Liver (tissue), 9 donors: ENCODE data around the gene EPC1. TPM values are rescaled to one million over a fixed set of nuclear protein-coding genes. Genes with fewer than 3 reads are reported as not detected.

Source experiments
- DNase-seq: peaks from one replicate; pipeline ENCODE4 v3.0.0-alpha.2; 2017; ENCODE audit warnings: low spot score
- H3K27ac ChIP-seq, 2 donors: one replicate each; pipeline ENCODE4 v1.7.0; 2013; ENCODE audit warnings: inconsistent platforms in 2 of 2, low read length in 2 of 2, control low read depth in 1 of 2, low read depth in 1 of 2, mild to moderate bottlenecking in 1 of 2
- H3K27me3 ChIP-seq, 4 donors: one replicate each; pipeline versions ENCODE4 v1.6.1 to v1.7.0; 2013; ENCODE audit warnings: low read length in 3 of 4, inconsistent platforms in 1 of 4, mild to moderate bottlenecking in 1 of 4, moderate library complexity in 1 of 4; ENCODE audit not compliant: control insufficient read depth in 4 of 4, insufficient read depth in 4 of 4
- H3K36me3 ChIP-seq, 4 donors: one replicate each; pipeline versions ENCODE4 v1.6.1 to v1.7.0; 2013; ENCODE audit warnings: low read length in 3 of 4, mild to moderate bottlenecking in 3 of 4, low read depth in 1 of 4, moderate library complexity in 1 of 4; ENCODE audit not compliant: control insufficient read depth in 4 of 4, insufficient read depth in 3 of 4
- H3K4me1 ChIP-seq, 4 donors: one replicate each; pipeline versions ENCODE4 v1.6.1 to v1.7.0; 2013; ENCODE audit warnings: low read length in 3 of 4, mild to moderate bottlenecking in 3 of 4, moderate library complexity in 1 of 4; ENCODE audit not compliant: control insufficient read depth in 4 of 4, insufficient read depth in 4 of 4
- H3K4me3 ChIP-seq, 3 donors: one replicate each; pipeline versions ENCODE4 v1.6.1 to v1.7.0; 2013; ENCODE audit warnings: low read length in 3 of 3, control low read depth in 1 of 3, low read depth in 1 of 3, mild to moderate bottlenecking in 1 of 3
- H3K9ac ChIP-seq, 2 donors: one replicate each; pipeline ENCODE4 v1.7.0; 2013; ENCODE audit warnings: low read length in 2 of 2, mild to moderate bottlenecking in 2 of 2, moderate library complexity in 2 of 2, control low read depth in 1 of 2, low read depth in 1 of 2
- H3K9me3 ChIP-seq, 4 donors: one replicate each; pipeline versions ENCODE4 v1.6.1 to v1.7.0; 2013; ENCODE audit warnings: low read length in 3 of 4; ENCODE audit not compliant: control insufficient read depth in 4 of 4
- EGR1 ChIP-seq, 2 donors: IDR thresholded peaks; 2 replicates each; pipeline ENCODE4 v1.6.1; 2016 to 2018; ENCODE audit warnings: antibody characterized with exemption in 2 of 2, low read depth in 2 of 2
- FOXA1 ChIP-seq: IDR thresholded peaks from 2 replicates; pipeline ENCODE4 v1.6.1; 2016; ENCODE audit warnings: antibody characterized with exemption
- FOXA2 ChIP-seq: IDR thresholded peaks from 2 replicates; pipeline ENCODE4 v1.6.1; 2016; ENCODE audit warnings: antibody characterized with exemption
- GABPA ChIP-seq, 2 donors: IDR thresholded peaks in 1 of 2; conservative IDR thresholded peaks in 1 of 2; 2 replicates each; pipeline ENCODE4 v1.6.1; 2016; ENCODE audit warnings: antibody characterized with exemption in 2 of 2, mild to moderate bottlenecking in 1 of 2, moderate library complexity in 1 of 2
- HNF4A ChIP-seq, 2 donors: conservative IDR thresholded peaks; 2 replicates each; pipeline ENCODE4 v1.6.1; 2016; ENCODE audit warnings: antibody characterized with exemption in 2 of 2, mild to moderate bottlenecking in 2 of 2
- HNF4G ChIP-seq: IDR thresholded peaks from 2 replicates; pipeline ENCODE4 v1.6.1; 2016; ENCODE audit warnings: antibody characterized with exemption
- JUND ChIP-seq, 2 donors: IDR thresholded peaks; 2 replicates each; pipeline ENCODE4 v1.6.1; 2016; ENCODE audit warnings: antibody characterized with exemption in 2 of 2
- NR2F2 ChIP-seq: IDR thresholded peaks from 2 replicates; pipeline ENCODE4 v1.6.1; 2016; ENCODE audit warnings: antibody characterized with exemption
- RAD21 ChIP-seq, 2 donors: IDR thresholded peaks; 2 replicates each; pipeline ENCODE4 v1.6.1; 2016; ENCODE audit warnings: antibody characterized with exemption in 2 of 2, mild to moderate bottlenecking in 2 of 2
- RXRA ChIP-seq, 2 donors: IDR thresholded peaks; 2 replicates each; pipeline ENCODE4 v1.6.1; 2017 to 2018; ENCODE audit warnings: antibody characterized with exemption in 2 of 2, mild to moderate bottlenecking in 1 of 2
- SP1 ChIP-seq: IDR thresholded peaks from 2 replicates; pipeline ENCODE4 v1.6.1; 2018; ENCODE audit warnings: antibody characterized with exemption, mild to moderate bottlenecking
- TAF1 ChIP-seq: conservative IDR thresholded peaks from 2 replicates; pipeline ENCODE4 v1.6.1; 2016; ENCODE audit warnings: antibody characterized with exemption, mild to moderate bottlenecking
- YY1 ChIP-seq: IDR thresholded peaks from 2 replicates; pipeline ENCODE4 v1.6.1; 2016; ENCODE audit warnings: antibody characterized with exemption, mild to moderate bottlenecking
- WGBS: extraction: QIAGEN DNeasy Blood & Tissue Kit; methylation state at CpG from one replicate; pipeline ENCODE4 v1.1.7; 2013; 5-methylcytosine and 5-hydroxymethylcytosine counted together
- polyA plus RNA-seq, 2 donors: library from polyadenylated mRNA; stranded (reverse) in 1 of 2; unstranded in 1 of 2; fragments of 200-250 nt in 1 of 2; fragments of >200 nt in 1 of 2; fragmentation: Nextera tagmentation in 1 of 2; extraction: Ambion mirVana in 1 of 2; gene quantifications; one replicate each; pipeline versions ENCODE4 v1.2.1 to v1.2.3, GENCODE V29; 2013 to 2015
- total RNA-seq, 2 donors: library from RNA; depleted of rRNA; stranded (reverse); fragments of >200 nt; gene quantifications; one replicate each; pipeline ENCODE4 v1.2.3, GENCODE V29; 2014
- TF ChIP-seq, protein P1 (sequence below): IDR thresholded peaks from 2 replicates; pipeline ENCODE4 v1.6.1; 2016; ENCODE audit warnings: antibody characterized with exemption
- TF ChIP-seq, protein P2 (sequence below): IDR thresholded peaks from 2 replicates; pipeline ENCODE4 v1.6.1; 2016; ENCODE audit warnings: antibody characterized with exemption
- TF ChIP-seq, protein P3 (sequence below): fragments of 150-350 bp; IDR thresholded peaks from 2 replicates; pipeline ENCODE4 v1.5.1; 2017; ENCODE audit warnings: improper control_type of control experiment, low read depth, low read length; ENCODE audit not compliant: missing input control
- TF ChIP-seq, protein P4 (sequence below): IDR thresholded peaks from 2 replicates; pipeline ENCODE4 v1.6.1; 2016; ENCODE audit warnings: antibody characterized with exemption
- donor health status: healthy.
- donor health status: healthy.
- donor health status: healthy.
- donor health status: healthy.
- donor health status: healthy.

The EPC1 gene
- total and polyA plus RNA-seq, 4 donors, result 5.6 to 30.9 (median 16.0) TPM

DNA sequence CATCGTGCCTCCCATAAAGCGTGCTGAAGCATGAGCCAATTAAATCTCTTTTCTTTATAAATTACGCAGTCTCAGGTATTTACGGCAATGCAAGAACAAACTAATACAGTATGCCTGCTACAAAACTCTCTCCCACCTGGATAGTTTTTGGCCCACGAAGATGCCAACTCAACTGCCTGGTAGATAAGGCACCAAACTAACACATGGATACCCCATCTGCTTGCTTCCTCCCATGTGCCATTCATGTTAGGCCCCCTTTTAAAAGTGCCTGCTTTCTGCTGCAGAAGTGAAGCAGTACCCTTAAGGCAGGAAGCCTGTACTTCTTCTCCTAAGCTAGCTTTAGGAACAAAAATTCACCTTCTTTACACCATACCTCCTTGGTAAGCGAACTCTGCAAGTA lies 15.6 kb upstream of the EPC1 start (continued):
- TF ChIP-seq, protein P1, sequence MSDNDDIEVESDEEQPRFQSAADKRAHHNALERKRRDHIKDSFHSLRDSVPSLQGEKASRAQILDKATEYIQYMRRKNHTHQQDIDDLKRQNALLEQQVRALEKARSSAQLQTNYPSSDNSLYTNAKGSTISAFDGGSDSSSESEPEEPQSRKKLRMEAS, result no peak
- no peak for TF ChIP-seq TAF1
- no peak for TF ChIP-seq FOXA1
- no peak for TF ChIP-seq HNF4A (conservative IDR thresholded peaks at IDR 0.05)
- no peak for TF ChIP-seq JUND (IDR thresholded peaks at IDR 0.05)
- TF ChIP-seq EGR1 (IDR thresholded peaks at IDR 0.05; ENCODE audit: low read depth in 2 of 2), result no peak
- TF ChIP-seq RXRA (IDR thresholded peaks at IDR 0.05), result no peak
- TF ChIP-seq, protein P2, sequence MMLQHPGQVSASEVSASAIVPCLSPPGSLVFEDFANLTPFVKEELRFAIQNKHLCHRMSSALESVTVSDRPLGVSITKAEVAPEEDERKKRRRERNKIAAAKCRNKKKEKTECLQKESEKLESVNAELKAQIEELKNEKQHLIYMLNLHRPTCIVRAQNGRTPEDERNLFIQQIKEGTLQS, result no peak

DNA sequence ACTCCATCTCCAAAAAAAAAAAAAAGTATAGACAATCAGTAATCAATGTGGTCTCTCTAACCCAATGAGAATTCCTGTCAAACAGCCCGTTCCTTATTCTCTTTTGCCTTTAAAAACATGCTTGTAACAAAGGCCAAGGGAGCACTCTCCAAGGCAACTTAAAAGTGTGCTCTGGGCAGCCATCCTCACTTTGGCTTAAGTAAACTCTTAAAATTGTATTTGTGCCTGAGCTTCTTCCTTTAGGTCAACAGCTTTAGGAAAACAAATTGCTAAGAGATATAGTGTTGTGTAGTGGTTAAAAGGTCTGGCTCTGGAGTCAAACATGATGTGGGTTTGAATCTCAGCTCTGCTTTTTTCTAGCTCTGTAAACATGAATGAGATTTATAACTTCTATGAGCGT lies 13.9 kb upstream of the EPC1 start:
- no peak for TF ChIP-seq NR2F2
- TF ChIP-seq EGR1 (IDR thresholded peaks at IDR 0.05; ENCODE audit: low read depth in 2 of 2), result no peak
- TF ChIP-seq, protein P3, sequence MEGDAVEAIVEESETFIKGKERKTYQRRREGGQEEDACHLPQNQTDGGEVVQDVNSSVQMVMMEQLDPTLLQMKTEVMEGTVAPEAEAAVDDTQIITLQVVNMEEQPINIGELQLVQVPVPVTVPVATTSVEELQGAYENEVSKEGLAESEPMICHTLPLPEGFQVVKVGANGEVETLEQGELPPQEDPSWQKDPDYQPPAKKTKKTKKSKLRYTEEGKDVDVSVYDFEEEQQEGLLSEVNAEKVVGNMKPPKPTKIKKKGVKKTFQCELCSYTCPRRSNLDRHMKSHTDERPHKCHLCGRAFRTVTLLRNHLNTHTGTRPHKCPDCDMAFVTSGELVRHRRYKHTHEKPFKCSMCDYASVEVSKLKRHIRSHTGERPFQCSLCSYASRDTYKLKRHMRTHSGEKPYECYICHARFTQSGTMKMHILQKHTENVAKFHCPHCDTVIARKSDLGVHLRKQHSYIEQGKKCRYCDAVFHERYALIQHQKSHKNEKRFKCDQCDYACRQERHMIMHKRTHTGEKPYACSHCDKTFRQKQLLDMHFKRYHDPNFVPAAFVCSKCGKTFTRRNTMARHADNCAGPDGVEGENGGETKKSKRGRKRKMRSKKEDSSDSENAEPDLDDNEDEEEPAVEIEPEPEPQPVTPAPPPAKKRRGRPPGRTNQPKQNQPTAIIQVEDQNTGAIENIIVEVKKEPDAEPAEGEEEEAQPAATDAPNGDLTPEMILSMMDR, result no peak
- no peak for TF ChIP-seq JUND (IDR thresholded peaks at IDR 0.05)
- no peak for TF ChIP-seq HNF4A (conservative IDR thresholded peaks at IDR 0.05)
- no peak for TF ChIP-seq HNF4G
- TF ChIP-seq FOXA1, result no peak
- no peak for TF ChIP-seq TAF1
- TF ChIP-seq FOXA2, result no peak
- TF ChIP-seq YY1, result no peak
- TF ChIP-seq SP1, result no peak
- TF ChIP-seq, protein P4, sequence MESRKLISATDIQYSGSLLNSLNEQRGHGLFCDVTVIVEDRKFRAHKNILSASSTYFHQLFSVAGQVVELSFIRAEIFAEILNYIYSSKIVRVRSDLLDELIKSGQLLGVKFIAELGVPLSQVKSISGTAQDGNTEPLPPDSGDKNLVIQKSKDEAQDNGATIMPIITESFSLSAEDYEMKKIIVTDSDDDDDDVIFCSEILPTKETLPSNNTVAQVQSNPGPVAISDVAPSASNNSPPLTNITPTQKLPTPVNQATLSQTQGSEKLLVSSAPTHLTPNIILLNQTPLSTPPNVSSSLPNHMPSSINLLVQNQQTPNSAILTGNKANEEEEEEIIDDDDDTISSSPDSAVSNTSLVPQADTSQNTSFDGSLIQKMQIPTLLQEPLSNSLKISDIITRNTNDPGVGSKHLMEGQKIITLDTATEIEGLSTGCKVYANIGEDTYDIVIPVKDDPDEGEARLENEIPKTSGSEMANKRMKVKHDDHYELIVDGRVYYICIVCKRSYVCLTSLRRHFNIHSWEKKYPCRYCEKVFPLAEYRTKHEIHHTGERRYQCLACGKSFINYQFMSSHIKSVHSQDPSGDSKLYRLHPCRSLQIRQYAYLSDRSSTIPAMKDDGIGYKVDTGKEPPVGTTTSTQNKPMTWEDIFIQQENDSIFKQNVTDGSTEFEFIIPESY, result no peak
- no peak for TF ChIP-seq RAD21 (IDR thresholded peaks at IDR 0.05)
- H3K9ac ChIP-seq, result no peak overlapping the region
- no peaks in the 10 kb centered on the region for H3K9me3 ChIP-seq
- no peak overlapping the region for H3K27ac ChIP-seq
- H3K4me3 ChIP-seq, result no peak overlapping the region
- DNase-seq, result no peak
- no peaks in the 10 kb centered on the region for H3K36me3 ChIP-seq
- WGBS, result 82% methylated on average over 2 of the region's 2 CpGs
- H3K27me3 ChIP-seq, result no peaks in the 10 kb centered on the region
- H3K4me1 ChIP-seq, result peaks cover 0 to 10% (median 3%) of the 10 kb centered on the region in 4 donors

DNA sequence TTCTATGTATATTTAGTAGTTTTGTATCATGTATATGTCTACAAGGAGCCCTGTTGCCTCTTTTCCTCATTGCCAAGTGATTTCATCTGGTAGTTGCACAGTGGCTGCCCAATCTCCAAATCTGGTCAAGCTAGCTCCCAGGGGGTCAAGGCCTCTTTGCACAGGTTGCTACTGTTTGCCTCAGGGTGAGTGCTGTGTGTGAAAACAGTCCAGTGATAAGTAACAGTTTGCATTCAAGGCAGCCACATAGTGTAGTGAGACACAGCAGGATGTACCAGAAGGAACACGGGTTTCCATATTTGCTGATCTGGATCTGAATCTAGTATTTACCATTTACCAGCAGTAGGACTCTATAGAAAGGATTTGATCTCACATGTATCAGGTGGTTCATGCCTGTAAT lies 13.3 kb upstream of the EPC1 start:
- TF ChIP-seq, protein P3, result no peak
- TF ChIP-seq TAF1 (no peak), GABPA (IDR thresholded peaks at IDR 0.05 in 1 of 2, conservative IDR thresholded peaks at IDR 0.05 in 1 of 2) (no peak), NR2F2 (no peak), RXRA (IDR thresholded peaks at IDR 0.05) (no peak)
- TF ChIP-seq, protein P4, result no peak

More for the DNA sequence above, 13.3 kb upstream of the EPC1 start:
- Histone ChIP-seq H3K4me1 (peaks cover 0 to 10% (median 3%) of the 10 kb centered on the region in 4 donors), H3K27ac (no peak overlapping the region), H3K9me3 (no peaks in the 10 kb centered on the region), H3K27me3 (no peaks in the 10 kb centered on the region), H3K36me3 (no peaks in the 10 kb centered on the region), H3K9ac (no peak overlapping the region), H3K4me3 (no peak overlapping the region)
- WGBS, result 92% methylated on average over 1 of the region's 1 CpG
- no peak for DNase-seq
